ENCODE measurements around the gene ABLIM2.

ABLIM2 gene

DNA sequence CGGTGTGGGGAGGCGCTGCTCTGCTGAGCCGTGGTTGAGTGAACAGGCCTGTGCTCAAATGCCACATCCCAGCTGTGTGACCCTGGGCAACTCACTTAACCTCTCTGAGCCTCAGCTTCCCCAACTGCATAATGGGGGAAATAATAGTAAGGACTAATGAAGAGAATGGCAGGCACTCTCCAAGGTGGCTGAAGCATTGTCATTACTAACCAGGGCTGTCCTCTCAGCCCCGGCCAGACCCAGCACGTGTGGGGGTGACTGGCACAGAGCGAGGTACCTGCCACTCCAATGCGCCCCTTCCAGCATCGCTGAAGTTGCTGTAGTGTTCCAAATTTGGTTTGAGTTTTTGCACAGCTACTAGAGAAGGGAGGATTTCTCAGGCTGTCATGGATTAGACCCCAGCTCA, 80.0 kb downstream of the ABLIM2 start:
- H3K4me3 ChIP-seq (ENCODE audit: low read depth, low read length), result no peak overlapping the region
- TF ChIP-seq, protein P1, sequence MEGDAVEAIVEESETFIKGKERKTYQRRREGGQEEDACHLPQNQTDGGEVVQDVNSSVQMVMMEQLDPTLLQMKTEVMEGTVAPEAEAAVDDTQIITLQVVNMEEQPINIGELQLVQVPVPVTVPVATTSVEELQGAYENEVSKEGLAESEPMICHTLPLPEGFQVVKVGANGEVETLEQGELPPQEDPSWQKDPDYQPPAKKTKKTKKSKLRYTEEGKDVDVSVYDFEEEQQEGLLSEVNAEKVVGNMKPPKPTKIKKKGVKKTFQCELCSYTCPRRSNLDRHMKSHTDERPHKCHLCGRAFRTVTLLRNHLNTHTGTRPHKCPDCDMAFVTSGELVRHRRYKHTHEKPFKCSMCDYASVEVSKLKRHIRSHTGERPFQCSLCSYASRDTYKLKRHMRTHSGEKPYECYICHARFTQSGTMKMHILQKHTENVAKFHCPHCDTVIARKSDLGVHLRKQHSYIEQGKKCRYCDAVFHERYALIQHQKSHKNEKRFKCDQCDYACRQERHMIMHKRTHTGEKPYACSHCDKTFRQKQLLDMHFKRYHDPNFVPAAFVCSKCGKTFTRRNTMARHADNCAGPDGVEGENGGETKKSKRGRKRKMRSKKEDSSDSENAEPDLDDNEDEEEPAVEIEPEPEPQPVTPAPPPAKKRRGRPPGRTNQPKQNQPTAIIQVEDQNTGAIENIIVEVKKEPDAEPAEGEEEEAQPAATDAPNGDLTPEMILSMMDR (IDR thresholded peaks at IDR 0.05; ENCODE audit: low read depth, low read length), result no peak

GRCh38 chr4:8078109-8078494, 80.5 kb downstream of the ABLIM2 start:
- H3K4me3 ChIP-seq (ENCODE audit: low read depth, low read length), result no peak overlapping the region
- TF ChIP-seq, protein P1 (IDR thresholded peaks at IDR 0.05; ENCODE audit: low read depth, low read length), result no peak

- TF ChIP-seq, protein P1 (IDR thresholded peaks at IDR 0.05; ENCODE audit: low read depth, low read length), result no peak
- H3K4me3 ChIP-seq (ENCODE audit: low read depth, low read length), result no peak overlapping the region
Observed at GRCh38 chr4:8077181-8078108, 81.2 kb downstream of the ABLIM2 start.

DNA sequence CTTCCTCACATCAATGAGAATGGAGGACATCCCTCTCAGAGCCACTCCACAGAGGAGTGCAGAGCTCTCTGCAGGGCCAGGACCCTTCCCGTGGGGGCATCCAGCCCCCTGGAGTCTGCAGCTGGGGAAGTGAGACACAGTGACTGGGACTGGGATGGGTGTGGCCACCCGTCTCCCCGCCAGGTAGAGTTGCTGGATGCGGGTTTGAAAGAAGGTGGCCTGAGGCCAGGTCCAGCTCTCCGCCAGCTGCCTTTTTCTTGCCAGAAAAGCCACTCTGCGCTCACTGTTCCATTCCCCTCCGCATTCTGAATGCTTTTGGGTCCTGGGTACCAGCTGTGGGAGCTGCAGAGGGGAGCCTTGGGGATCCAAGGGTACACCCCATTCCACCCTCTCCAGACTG, 82.6 kb downstream of the ABLIM2 start:
- H3K4me3 ChIP-seq (ENCODE audit: low read depth, low read length), result no peak overlapping the region
- TF ChIP-seq, protein P1 (IDR thresholded peaks at IDR 0.05; ENCODE audit: low read depth, low read length), result no peak

DNA sequence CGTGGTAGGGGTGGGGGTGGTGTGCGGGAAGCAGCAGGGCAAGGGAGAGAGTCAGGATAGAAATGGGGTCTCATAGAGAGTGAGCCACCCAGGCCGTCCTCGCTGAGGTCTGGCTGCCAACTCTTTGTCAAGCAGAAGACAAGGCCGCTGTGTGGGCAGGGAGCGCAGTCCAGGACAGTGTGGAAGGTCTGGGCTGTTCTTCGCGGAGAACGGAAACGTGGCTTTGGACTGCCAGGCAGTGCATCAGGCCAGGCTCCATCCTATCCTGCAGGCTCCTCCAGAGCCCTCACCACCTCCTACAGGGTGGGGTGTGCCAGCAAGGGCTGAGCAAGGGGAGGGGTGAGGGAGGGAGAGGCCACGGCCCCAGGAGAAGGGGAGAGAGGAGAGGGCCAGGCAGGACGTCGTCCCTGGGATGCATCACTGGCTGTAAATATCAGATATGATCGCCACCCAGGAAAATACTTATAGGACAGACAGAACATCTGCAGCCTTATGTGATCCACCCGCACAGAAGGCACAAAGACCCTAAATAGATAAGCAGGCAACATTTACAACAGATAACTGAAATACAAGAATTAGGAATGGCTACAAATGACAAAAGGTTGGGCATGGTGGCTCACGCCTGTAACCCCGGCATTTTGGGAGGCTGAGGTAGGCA, 85.3 kb downstream of the ABLIM2 start:
- H3K4me3 ChIP-seq (ENCODE audit: low read depth, low read length), result no peak overlapping the region
- TF ChIP-seq, protein P1 (IDR thresholded peaks at IDR 0.05; ENCODE audit: low read depth, low read length), result no peak

GRCh38 chr4:8072235-8072968, 86.2 kb downstream of the ABLIM2 start:
- H3K4me3 ChIP-seq (ENCODE audit: low read depth, low read length), result no peak overlapping the region
- TF ChIP-seq, protein P1 (IDR thresholded peaks at IDR 0.05; ENCODE audit: low read depth, low read length), result no peak
